ENCODE measurements around the gene EFTUD2.

The EFTUD2 gene

GRCh38 chr17:44915862-44916780 lies 16.9 kb upstream of the EFTUD2 start:
- Histone ChIP-seq H3K27me3 (ENCODE audit: control insufficient read depth, insufficient read depth, low read length) (peaks cover 17% of the 10 kb centered on the region), H3K27ac (ENCODE audit: low read depth, low read length) (no peak overlapping the region), H3K36me3 (ENCODE audit: control insufficient read depth, insufficient read depth, low read length) (no peaks in the 10 kb centered on the region), H3K9ac (ENCODE audit: low read depth, low read length) (no peak overlapping the region), H3K9me3 (ENCODE audit: control insufficient read depth, insufficient read depth, low read length) (no peaks in the 10 kb centered on the region), H3K4me3 (ENCODE audit: low read depth, low read length) (no peak overlapping the region), H3K4me1 (ENCODE audit: control insufficient read depth, insufficient read depth, low read length) (peaks cover 7% of the 10 kb centered on the region)

GRCh38 chr17:44915321-44915726 lies 16.1 kb upstream of the EFTUD2 start, which contains the start of gene GFAP:
Gene GFAP, minus strand, starts transcription at chr17:44915500. Its CDS starts 14 bp downstream, at chr17:44915486.
- no peak within 1 kb of the TSS for H3K27ac ChIP-seq (ENCODE audit: low read depth, low read length)
- H3K9ac ChIP-seq (ENCODE audit: low read depth, low read length) = no peak within 1 kb of the TSS
- no peak within 1 kb of the TSS for H3K4me3 ChIP-seq (ENCODE audit: low read depth, low read length)
- peaks cover 6% of the 10 kb centered on the region for H3K4me1 ChIP-seq (ENCODE audit: control insufficient read depth, insufficient read depth, low read length)
- H3K9me3 ChIP-seq (ENCODE audit: control insufficient read depth, insufficient read depth, low read length) = no peaks in the 10 kb centered on the region
- peaks cover 20% of the 10 kb centered on the region for H3K27me3 ChIP-seq (ENCODE audit: control insufficient read depth, insufficient read depth, low read length)
- H3K36me3 ChIP-seq (ENCODE audit: control insufficient read depth, insufficient read depth, low read length) = no peaks in the 10 kb centered on the region

DNA sequence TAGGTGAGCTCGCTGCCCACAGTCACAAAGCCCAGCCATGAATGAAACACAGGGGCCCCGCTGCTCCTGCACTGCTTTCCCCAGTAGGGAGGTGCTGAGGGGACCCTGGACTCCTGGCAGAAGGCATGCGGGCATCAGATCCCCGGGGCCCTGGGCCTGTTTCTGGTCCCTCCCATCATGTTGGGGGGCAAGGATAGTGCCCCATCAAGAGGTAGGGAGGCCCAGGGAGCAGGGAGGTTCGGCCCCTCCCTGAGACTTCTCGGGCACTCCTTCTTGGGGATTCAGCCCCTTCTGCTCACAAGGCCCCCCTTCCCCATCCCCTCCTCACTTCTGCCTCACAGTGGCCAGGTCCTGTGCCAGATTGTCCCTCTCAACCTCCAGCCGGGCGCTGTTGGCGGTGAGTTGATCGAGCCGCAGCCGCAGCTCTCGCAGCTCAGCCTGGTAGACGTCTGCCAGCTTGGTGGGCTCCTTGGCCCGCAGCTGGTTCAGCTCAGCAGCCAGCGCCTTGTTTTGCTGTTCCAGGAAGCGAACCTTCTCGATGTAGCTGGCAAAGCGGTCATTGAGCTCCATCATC lies 15.5 kb upstream of the EFTUD2 start:
- Histone ChIP-seq H3K27ac (ENCODE audit: low read depth, low read length) (no peak overlapping the region), H3K9me3 (ENCODE audit: control insufficient read depth, insufficient read depth, low read length) (no peaks in the 10 kb centered on the region)

GRCh38 chr17:44914148-44914547 lies 14.9 kb upstream of the EFTUD2 start:
- Histone ChIP-seq H3K36me3 (ENCODE audit: control insufficient read depth, insufficient read depth, low read length) (no peaks in the 10 kb centered on the region), H3K27ac (ENCODE audit: low read depth, low read length) (no peak overlapping the region), H3K4me3 (ENCODE audit: low read depth, low read length) (no peak overlapping the region), H3K9me3 (ENCODE audit: control insufficient read depth, insufficient read depth, low read length) (no peaks in the 10 kb centered on the region), H3K4me1 (ENCODE audit: control insufficient read depth, insufficient read depth, low read length) (peaks cover 3% of the 10 kb centered on the region), H3K27me3 (ENCODE audit: control insufficient read depth, insufficient read depth, low read length) (peaks cover 20% of the 10 kb centered on the region), H3K9ac (ENCODE audit: low read depth, low read length) (no peak overlapping the region)

More for the DNA sequence above, 15.5 kb upstream of the EFTUD2 start:
- Histone ChIP-seq H3K27me3 (ENCODE audit: control insufficient read depth, insufficient read depth, low read length) (peaks cover 20% of the 10 kb centered on the region), H3K4me1 (ENCODE audit: control insufficient read depth, insufficient read depth, low read length) (peaks cover 3% of the 10 kb centered on the region), H3K4me3 (ENCODE audit: low read depth, low read length) (no peak overlapping the region), H3K36me3 (ENCODE audit: control insufficient read depth, insufficient read depth, low read length) (no peaks in the 10 kb centered on the region), H3K9ac (ENCODE audit: low read depth, low read length) (no peak overlapping the region)

- no peaks in the 10 kb centered on the region for H3K9me3 ChIP-seq (ENCODE audit: control insufficient read depth, insufficient read depth, low read length)
- no peaks in the 10 kb centered on the region for H3K36me3 ChIP-seq (ENCODE audit: control insufficient read depth, insufficient read depth, low read length)
- H3K27ac ChIP-seq (ENCODE audit: low read depth, low read length) = no peak overlapping the region
- H3K27me3 ChIP-seq (ENCODE audit: control insufficient read depth, insufficient read depth, low read length) = peaks cover 20% of the 10 kb centered on the region
- H3K4me1 ChIP-seq (ENCODE audit: control insufficient read depth, insufficient read depth, low read length) = peaks cover 3% of the 10 kb centered on the region
- H3K4me3 ChIP-seq (ENCODE audit: low read depth, low read length) = no peak overlapping the region
- H3K9ac ChIP-seq (ENCODE audit: low read depth, low read length) = no peak overlapping the region
Measured at GRCh38 chr17:44913676-44914075, 14.4 kb upstream of the EFTUD2 start.

DNA sequence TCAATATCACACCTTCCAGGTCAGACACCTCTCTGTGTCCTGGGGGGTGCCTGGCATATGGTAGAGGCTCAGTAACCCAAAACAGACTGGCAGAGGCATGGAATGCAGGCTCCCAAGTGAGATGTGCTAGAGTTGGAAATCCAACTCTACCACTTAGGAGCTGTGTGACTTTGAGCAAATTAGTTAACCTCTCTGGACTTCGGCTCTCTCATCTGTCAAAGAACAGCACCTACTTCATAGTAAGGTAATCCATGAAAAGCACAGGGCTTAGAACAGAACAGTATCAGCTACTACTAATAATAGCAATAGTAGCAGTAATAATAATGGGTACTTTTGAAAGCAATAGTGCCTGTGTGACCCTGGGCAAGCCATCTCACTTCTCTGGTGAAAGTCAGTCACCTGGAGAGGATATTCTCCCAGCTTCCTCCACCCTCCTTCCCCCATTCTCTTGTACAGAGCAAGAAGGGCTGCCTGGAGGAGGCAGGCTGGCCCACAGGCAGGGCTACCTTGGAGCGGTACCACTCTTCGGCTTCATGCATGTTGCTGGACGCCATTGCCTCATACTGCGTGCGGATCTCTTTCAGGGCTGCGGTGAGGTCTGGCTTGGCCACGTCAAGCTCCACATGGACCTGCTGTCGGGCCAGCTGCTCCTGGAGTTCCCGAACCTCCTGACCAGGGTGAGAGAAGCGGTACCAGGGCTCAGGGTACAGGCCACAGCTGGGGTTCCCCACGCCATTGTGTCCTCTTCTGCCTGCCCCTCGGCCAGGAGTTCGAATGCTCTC lies 13.7 kb upstream of the EFTUD2 start:
- H3K36me3 ChIP-seq (ENCODE audit: control insufficient read depth, insufficient read depth, low read length) = no peaks in the 10 kb centered on the region
- no peak overlapping the region for H3K27ac ChIP-seq (ENCODE audit: low read depth, low read length)
- H3K27me3 ChIP-seq (ENCODE audit: control insufficient read depth, insufficient read depth, low read length) = peaks cover 20% of the 10 kb centered on the region
- no peak overlapping the region for H3K9ac ChIP-seq (ENCODE audit: low read depth, low read length)
- H3K9me3 ChIP-seq (ENCODE audit: control insufficient read depth, insufficient read depth, low read length) = no peaks in the 10 kb centered on the region
- H3K4me1 ChIP-seq (ENCODE audit: control insufficient read depth, insufficient read depth, low read length) = peaks cover 3% of the 10 kb centered on the region
- H3K4me3 ChIP-seq (ENCODE audit: low read depth, low read length) = no peak overlapping the region

DNA sequence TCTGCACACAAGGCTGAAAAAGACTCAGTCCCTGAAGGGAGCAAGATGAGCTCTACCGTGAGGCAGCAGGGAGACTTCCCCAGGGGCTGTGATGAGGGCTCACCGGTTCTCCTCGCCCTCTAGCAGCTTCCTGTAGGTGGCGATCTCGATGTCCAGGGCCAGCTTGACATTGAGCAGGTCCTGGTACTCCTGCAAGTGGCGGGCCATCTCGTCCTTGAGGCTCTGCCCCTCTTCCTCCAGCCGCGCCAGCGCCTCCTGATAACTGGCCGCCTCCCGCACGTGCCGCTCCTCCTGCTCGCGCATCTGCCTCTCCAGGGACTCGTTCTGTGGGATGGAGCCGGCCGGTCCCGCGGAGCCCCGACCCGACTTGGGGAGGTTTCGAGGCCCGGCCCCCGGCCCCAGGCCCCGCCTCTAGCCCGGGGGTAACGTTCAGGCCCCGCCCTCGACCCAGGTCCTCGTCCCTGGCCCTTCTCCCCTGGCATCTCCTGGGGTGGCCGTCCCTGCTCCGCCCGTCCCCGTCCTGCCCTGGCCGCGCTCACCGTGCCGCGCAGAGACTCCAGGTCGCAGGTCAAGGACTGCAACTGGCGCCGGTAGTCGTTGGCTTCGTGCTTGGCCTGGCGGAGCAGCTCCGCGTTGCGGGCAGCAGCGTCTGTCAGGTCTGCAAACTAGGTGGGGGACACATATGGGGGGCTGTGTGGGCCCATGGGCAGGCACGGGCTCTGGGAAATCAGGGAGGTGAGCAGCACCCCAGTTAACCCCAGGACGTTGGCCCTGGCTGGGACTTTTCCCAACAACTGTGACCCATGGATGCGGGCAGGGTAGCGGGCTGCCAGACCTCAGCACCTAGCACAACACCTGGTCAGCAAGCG lies 12.1 kb upstream of the EFTUD2 start:
- Histone ChIP-seq H3K36me3 (ENCODE audit: control insufficient read depth, insufficient read depth, low read length) (no peaks in the 10 kb centered on the region), H3K4me3 (ENCODE audit: low read depth, low read length) (peak overlapping the region; percentile 63), H3K27ac (ENCODE audit: low read depth, low read length) (no peak overlapping the region), H3K27me3 (ENCODE audit: control insufficient read depth, insufficient read depth, low read length) (peaks cover 20% of the 10 kb centered on the region), H3K4me1 (ENCODE audit: control insufficient read depth, insufficient read depth, low read length) (peaks cover 3% of the 10 kb centered on the region), H3K9me3 (ENCODE audit: control insufficient read depth, insufficient read depth, low read length) (no peaks in the 10 kb centered on the region), H3K9ac (ENCODE audit: low read depth, low read length) (no peak overlapping the region)

GRCh38 chr17:44910231-44911106 lies 11.2 kb upstream of the EFTUD2 start:
- peaks cover 20% of the 10 kb centered on the region for H3K27me3 ChIP-seq (ENCODE audit: control insufficient read depth, insufficient read depth, low read length)
- no peak overlapping the region for H3K27ac ChIP-seq (ENCODE audit: low read depth, low read length)
- H3K4me3 ChIP-seq (ENCODE audit: low read depth, low read length) = peak overlapping the region; percentile 63
- H3K9ac ChIP-seq (ENCODE audit: low read depth, low read length) = no peak overlapping the region
- no peaks in the 10 kb centered on the region for H3K36me3 ChIP-seq (ENCODE audit: control insufficient read depth, insufficient read depth, low read length)
- peaks cover 3% of the 10 kb centered on the region for H3K4me1 ChIP-seq (ENCODE audit: control insufficient read depth, insufficient read depth, low read length)
- no peaks in the 10 kb centered on the region for H3K9me3 ChIP-seq (ENCODE audit: control insufficient read depth, insufficient read depth, low read length)

DNA sequence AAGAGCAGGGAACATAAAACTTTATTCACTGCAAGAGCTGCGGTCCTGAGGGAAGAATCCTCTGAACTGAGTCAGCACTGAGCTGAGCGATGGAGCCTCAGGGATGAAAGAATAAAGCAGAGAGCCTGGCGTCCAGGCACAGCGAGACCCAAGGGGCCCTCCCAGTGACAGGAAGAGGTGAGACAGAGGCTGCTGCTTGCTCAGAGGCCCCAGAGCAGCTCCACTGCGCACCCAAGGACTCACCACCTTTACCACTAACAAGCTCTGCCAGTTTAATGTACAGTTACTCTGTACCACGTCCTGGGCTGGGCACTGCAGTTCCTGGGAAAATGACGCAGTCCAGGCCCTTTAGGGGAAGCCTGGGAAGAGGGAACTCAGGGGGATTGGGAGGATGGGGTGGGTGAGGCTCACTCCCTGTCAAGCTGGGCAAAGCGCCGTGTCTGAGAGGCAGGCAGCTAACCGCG lies 10.5 kb upstream of the EFTUD2 start:
- no peaks in the 10 kb centered on the region for H3K9me3 ChIP-seq (ENCODE audit: control insufficient read depth, insufficient read depth, low read length)
- H3K27ac ChIP-seq (ENCODE audit: low read depth, low read length) = no peak overlapping the region
- peaks cover 3% of the 10 kb centered on the region for H3K4me1 ChIP-seq (ENCODE audit: control insufficient read depth, insufficient read depth, low read length)
- peaks cover 20% of the 10 kb centered on the region for H3K27me3 ChIP-seq (ENCODE audit: control insufficient read depth, insufficient read depth, low read length)
- no peaks in the 10 kb centered on the region for H3K36me3 ChIP-seq (ENCODE audit: control insufficient read depth, insufficient read depth, low read length)
- H3K4me3 ChIP-seq (ENCODE audit: low read depth, low read length) = no peak overlapping the region
- H3K9ac ChIP-seq (ENCODE audit: low read depth, low read length) = no peak overlapping the region
